ENCODE results near the gene PRKD1.

- TF ChIP-seq POLR2A (IDR thresholded peaks at IDR 0.05) (no peak), CTCF (IDR thresholded peaks at IDR 0.05) (no peak)
These were observed 2.6 kb upstream of the PRKD1 start for GRCh38 chr14:29930283-29930682.

Measured in tibial nerve (tissue), 3 donors.